ENCODE measurements around the gene PSMB3.
"Not testable (repeated sequence)": the region's sequence is repeated elsewhere in the genome, so short reads cannot be mapped to it uniquely, and the experiment has no call there.

PSMB3 gene

GRCh38 chr17:38750044-38750311 lies 2.6 kb upstream of the PSMB3 start:
- FAIRE-seq, result no peak

- FAIRE-seq, result no peak
Observed at GRCh38 chr17:38750312-38751121, 2.0 kb upstream of the PSMB3 start.

GRCh38 chr17:38751144-38751807 lies 1.3 kb upstream of the PSMB3 start:
- FAIRE-seq, result no peak

- FAIRE-seq, result no peak
Observed at GRCh38 chr17:38751808-38752307, 683 bp upstream of the PSMB3 start.

GRCh38 chr17:38753071-38753506 lies 548 bp downstream of the PSMB3 start:
- no peak for FAIRE-seq

GRCh38 chr17:38761612-38762011 lies 9.1 kb downstream of the PSMB3 start:
- FAIRE-seq, result no peak

- FAIRE-seq, result no peak
Observed at GRCh38 chr17:38762231-38762630, 9.7 kb downstream of the PSMB3 start.

- no peak for FAIRE-seq
Observed at GRCh38 chr17:38766341-38766740, 13.8 kb downstream of the PSMB3 start.

- no peak for FAIRE-seq
Observed at GRCh38 chr17:38768417-38768816, 15.9 kb downstream of the PSMB3 start.

GRCh38 chr17:38773258-38773657 lies 20.7 kb downstream of the PSMB3 start:
- no peak for FAIRE-seq

- no peak for FAIRE-seq
Observed at GRCh38 chr17:38777641-38778250, 25.2 kb downstream of the PSMB3 start.

GRCh38 chr17:38779965-38780752 lies 27.6 kb downstream of the PSMB3 start:
- FAIRE-seq, result no peak

GRCh38 chr17:38783227-38783626 lies 30.7 kb downstream of the PSMB3 start:
- FAIRE-seq, result no peak

- no peak for FAIRE-seq
Observed at GRCh38 chr17:38786372-38786771, 33.8 kb downstream of the PSMB3 start.

- not testable (repeated sequence) for FAIRE-seq
Observed at GRCh38 chr17:38787999-38788398, 35.5 kb downstream of the PSMB3 start.

- no peak for FAIRE-seq
Observed at GRCh38 chr17:38789185-38789584, 36.6 kb downstream of the PSMB3 start.

- FAIRE-seq, result not testable (repeated sequence)
Observed at GRCh38 chr17:38790148-38790707, 37.7 kb downstream of the PSMB3 start.

- FAIRE-seq, result no peak
Observed at GRCh38 chr17:38791162-38791561, 38.6 kb downstream of the PSMB3 start.

GRCh38 chr17:38794221-38794620 lies 41.7 kb downstream of the PSMB3 start:
- FAIRE-seq, result no peak

GRCh38 chr17:38796451-38797157 lies 44.1 kb downstream of the PSMB3 start:
- FAIRE-seq, result no peak

- FAIRE-seq, result no peak
Observed at GRCh38 chr17:38797158-38797490, 44.6 kb downstream of the PSMB3 start.

GRCh38 chr17:38797828-38798227 lies 45.3 kb downstream of the PSMB3 start:
- no peak for FAIRE-seq
